SK-N-MC (cell line): ENCODE data around the gene LGALS12.

Experiments used
- EZH2 ChIP-seq: fragments of 200-600 bp; sonication (generic); IDR thresholded peaks from one replicate; pipeline ENCODE4 v1.6.1; 2017; ENCODE audit warnings: antibody characterized with exemption
- FOXP2 ChIP-seq: optimal IDR thresholded peaks from 2 replicates; pipeline ENCODE3; 2011; ENCODE audit warnings: mild to moderate bottlenecking, moderate library complexity; ENCODE audit not compliant: insufficient read depth; ENCODE audit errors: extremely low read length, control extremely low read depth
- POLR2AphosphoS5 ChIP-seq: IDR thresholded peaks from 2 replicates; pipeline ENCODE4 v1.6.1; 2012; ENCODE audit warnings: mild to moderate bottlenecking, low read depth, low read length, borderline replicate concordance

- TF ChIP-seq EZH2 (no peak), POLR2AphosphoS5 (no peak), FOXP2 (no peak)
These were observed 25.8 kb upstream of the LGALS12 start for GRCh38 chr11:63480039-63480438.
